KOPT-K1 (cell line): Measurements from ENCODE around the gene NR2F6.
"Not testable (repeated sequence)": the region's sequence is repeated elsewhere in the genome, so short reads cannot be mapped to it uniquely, and the experiment has no call there.

ENCODE experiments used
- H3K27ac ChIP-seq: fragments of 200-600 bp; sonication (generic); 2 replicates; pipeline ENCODE4 v1.5.1; 2016; ENCODE audit warnings: antibody characterized with exemption, mild to moderate bottlenecking, low read depth, low read length; ENCODE audit not compliant: poor library complexity, severe bottlenecking
- H3K36me3 ChIP-seq: fragments of 200-600 bp; sonication (generic); 2 replicates; pipeline ENCODE4 v1.5.1; 2017; ENCODE audit warnings: antibody characterized with exemption, mild to moderate bottlenecking, low read length, moderate library complexity; ENCODE audit not compliant: insufficient read depth
- H3K9me3 ChIP-seq: fragments of 200-600 bp; sonication (generic); 2 replicates; pipeline ENCODE4 v1.5.1; 2017; ENCODE audit warnings: antibody characterized with exemption, low read length, mild to moderate bottlenecking; ENCODE audit not compliant: insufficient read depth, poor library complexity, severe bottlenecking

Gene NR2F6

DNA sequence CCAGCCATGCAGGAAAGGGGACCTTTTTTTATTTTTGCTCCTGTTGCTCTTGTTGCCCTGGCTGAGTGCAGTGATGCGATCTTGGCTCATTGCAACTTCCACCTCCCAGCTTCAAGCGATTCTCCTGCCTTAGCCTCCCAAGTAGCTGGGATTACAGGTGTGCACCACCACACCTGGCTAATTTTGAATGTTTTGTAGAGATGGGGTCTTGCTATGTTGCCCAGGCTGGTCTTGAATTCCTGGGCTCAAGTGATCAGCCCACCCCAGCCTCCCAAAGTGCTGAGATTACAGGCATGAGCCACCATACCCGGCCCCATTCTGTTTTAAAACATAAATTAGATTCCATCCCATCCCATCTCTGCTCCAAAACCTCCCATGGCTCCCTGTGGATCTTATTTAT lies 29.2 kb upstream of the NR2F6 start:
- H3K27ac ChIP-seq, H3K9me3 ChIP-seq: not testable (repeated sequence)
- peaks cover 83% of the 10 kb centered on the region for H3K36me3 ChIP-seq

DNA sequence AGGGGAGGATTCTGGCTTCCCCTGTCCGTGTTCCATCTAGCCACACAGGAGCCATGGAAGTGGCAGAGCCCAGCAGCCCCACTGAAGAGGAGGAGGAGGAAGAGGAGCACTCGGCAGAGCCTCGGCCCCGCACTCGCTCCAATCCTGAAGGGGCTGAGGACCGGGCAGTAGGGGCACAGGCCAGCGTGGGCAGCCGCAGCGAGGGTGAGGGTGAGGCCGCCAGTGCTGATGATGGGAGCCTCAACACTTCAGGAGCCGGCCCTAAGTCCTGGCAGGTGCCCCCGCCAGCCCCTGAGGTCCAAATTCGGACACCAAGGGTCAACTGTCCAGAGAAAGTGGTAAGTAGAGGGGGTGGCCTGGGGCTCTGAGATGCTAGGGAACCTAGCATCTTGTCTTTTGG lies 23.0 kb upstream of the NR2F6 start:
- Histone ChIP-seq H3K27ac (peak overlapping the region; percentile 73), H3K9me3 (no peaks in the 10 kb centered on the region), H3K36me3 (peaks cover 42% of the 10 kb centered on the region)

DNA sequence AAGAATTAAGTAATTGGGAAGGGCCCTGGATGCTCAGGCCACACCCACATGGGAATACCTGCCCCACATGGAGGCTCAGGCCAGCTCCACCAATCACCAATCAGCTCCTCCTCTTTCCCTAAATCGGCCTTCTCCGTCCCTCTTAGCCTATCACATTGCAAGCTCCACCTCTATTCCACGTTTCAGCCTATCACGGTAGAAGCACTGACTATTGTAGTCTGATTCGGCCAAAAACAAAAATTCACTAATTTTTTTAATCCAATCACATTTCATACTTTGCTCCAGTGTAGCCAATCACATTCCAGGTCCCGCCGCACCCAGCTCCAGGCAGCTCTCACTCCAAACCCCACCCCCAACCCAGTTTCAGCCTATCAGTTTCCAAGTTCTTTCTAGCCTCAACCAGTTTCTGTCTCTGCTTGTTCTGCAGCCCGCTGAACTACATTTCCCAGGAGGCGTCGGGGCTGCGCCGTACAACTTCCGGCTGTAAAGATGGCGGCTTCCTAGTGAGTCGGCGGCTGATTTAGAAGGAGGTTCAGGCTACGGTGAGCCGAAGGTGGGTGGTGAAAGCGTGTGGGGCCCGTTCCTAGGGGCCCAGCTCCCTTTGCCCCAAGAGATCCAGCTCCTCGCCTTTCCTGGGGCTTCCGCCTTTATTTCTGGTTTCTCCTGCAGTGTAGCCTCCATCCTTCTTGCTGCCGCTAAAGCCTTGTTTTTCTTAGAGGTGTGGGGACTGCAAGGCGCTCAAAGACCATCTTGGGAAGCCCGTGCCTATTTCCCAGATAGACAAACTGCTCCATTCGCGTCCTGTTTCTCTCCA lies 21.5 kb upstream of the NR2F6 start, which contains the start of gene BABAM1:
Gene BABAM1, plus strand, starts transcription at position 469 of the 814 bp plus-strand sequence. CDS start 1,364 bp downstream, outside the sequence.
- no peaks in the 10 kb centered on the region for H3K9me3 ChIP-seq
- peaks cover 29% of the 10 kb centered on the region for H3K36me3 ChIP-seq
- H3K27ac ChIP-seq = peak within 1 kb of the TSS; percentile 73

- Histone ChIP-seq H3K36me3 (peaks cover 23% of the 10 kb centered on the region), H3K27ac (no peak overlapping the region), H3K9me3 (no peaks in the 10 kb centered on the region)
Measured at GRCh38 chr19:17266589-17266974, 20.9 kb upstream of the NR2F6 start.

GRCh38 chr19:17266026-17266425 lies 20.3 kb upstream of the NR2F6 start:
- Histone ChIP-seq H3K9me3 (no peaks in the 10 kb centered on the region), H3K27ac (no peak overlapping the region), H3K36me3 (peaks cover 18% of the 10 kb centered on the region)

- no peaks in the 10 kb centered on the region for H3K9me3 ChIP-seq
- peaks cover 9% of the 10 kb centered on the region; the same call in 1 of the 2 replicates for H3K36me3 ChIP-seq
- H3K27ac ChIP-seq = no peak within 1 kb of the TSS
Measured at GRCh38 chr19:17264641-17264979, 18.9 kb upstream of the NR2F6 start, which contains the start of gene USHBP1. TSS of gene USHBP1 (minus strand) at chr19:17264745. CDS start at chr19:17264299, 446 bp downstream.

- no peaks in the 10 kb centered on the region for H3K9me3 ChIP-seq
- no peak overlapping the region for H3K27ac ChIP-seq
- H3K36me3 ChIP-seq = peaks cover 4% of the 10 kb centered on the region; the same call in 1 of the 2 replicates
Measured at GRCh38 chr19:17263712-17264640, 18.3 kb upstream of the NR2F6 start.

- H3K27ac ChIP-seq = no peak overlapping the region
- H3K36me3 ChIP-seq = no peaks in the 10 kb centered on the region
- no peaks in the 10 kb centered on the region for H3K9me3 ChIP-seq
Measured at GRCh38 chr19:17262557-17262956, 16.8 kb upstream of the NR2F6 start.

GRCh38 chr19:17260842-17261325 lies 15.2 kb upstream of the NR2F6 start:
- Histone ChIP-seq H3K27ac (no peak overlapping the region), H3K9me3 (no peaks in the 10 kb centered on the region), H3K36me3 (no peaks in the 10 kb centered on the region)

DNA sequence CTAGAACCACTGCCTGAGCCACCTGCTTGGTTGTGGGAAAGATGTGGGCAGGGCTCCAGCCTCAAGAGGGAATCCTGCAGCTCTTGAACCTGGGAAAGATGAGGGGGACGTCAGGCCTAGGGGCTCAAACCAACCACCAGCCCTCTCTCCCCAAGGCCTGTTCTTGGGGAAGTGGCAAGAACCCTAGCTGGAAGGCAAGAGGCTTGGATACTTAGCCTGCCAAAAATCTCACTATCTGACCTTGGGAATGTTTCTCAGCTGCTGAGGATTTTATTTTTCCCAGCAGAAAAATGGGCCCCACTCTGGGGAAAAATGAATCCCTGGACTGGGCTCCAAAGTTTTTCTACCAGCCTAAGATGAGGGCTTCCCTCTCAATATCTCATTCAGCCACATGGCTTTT lies 14.2 kb upstream of the NR2F6 start:
- no peak overlapping the region for H3K27ac ChIP-seq
- H3K36me3 ChIP-seq = no peaks in the 10 kb centered on the region
- H3K9me3 ChIP-seq = no peaks in the 10 kb centered on the region

- Histone ChIP-seq H3K9me3 (no peaks in the 10 kb centered on the region), H3K36me3 (no peaks in the 10 kb centered on the region), H3K27ac (no peak overlapping the region)
Measured at GRCh38 chr19:17259118-17259780, 13.5 kb upstream of the NR2F6 start.

DNA sequence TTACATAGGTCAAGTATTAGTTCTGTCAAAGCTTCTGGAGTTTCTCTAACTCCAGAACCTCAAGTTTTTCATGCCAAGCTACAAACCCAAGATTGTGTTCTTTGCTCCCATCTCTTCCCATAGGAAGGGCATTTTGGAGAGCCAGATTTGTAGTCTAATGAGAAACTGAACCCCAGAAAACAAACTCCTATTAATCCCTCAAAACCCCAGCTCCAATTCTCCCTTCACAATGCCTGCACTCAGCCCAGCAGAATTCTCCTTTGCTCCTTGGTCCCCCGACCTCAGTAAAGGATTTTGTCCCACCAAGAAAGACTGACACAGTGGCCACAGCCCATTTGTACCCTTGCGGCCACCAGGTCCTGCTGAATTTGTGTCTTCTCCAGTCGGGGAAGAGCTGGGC lies 10.4 kb upstream of the NR2F6 start:
- Histone ChIP-seq H3K36me3 (no peaks in the 10 kb centered on the region), H3K27ac (no peak overlapping the region), H3K9me3 (no peaks in the 10 kb centered on the region)

DNA sequence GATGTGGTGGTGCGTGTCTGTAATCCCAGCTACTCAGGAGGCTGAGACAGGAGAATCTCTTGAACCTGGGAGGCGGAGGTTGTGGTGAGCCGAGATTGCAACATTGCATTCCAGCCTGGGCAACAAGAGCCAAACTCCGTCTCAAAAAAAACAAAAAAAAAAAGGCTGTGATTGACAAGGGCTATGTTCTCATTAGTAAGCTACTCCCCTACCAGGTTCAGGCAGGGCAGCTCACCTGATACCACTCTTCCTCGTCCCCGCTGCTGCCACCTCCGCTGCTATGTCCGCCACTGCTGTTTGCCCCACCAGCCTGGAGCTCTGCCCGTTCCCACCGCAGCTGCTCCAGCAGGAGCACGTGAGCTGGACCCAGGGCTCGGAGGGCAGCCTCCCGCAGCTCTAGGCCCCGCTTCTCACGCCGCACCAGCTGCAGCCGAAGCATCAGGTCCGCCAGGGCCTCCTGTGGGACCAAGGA lies 9.5 kb upstream of the NR2F6 start:
- Histone ChIP-seq H3K27ac (no peak overlapping the region), H3K9me3 (no peaks in the 10 kb centered on the region), H3K36me3 (no peaks in the 10 kb centered on the region)

- no peaks in the 10 kb centered on the region for H3K9me3 ChIP-seq
- no peaks in the 10 kb centered on the region for H3K36me3 ChIP-seq
- no peak overlapping the region for H3K27ac ChIP-seq
Measured at GRCh38 chr19:17254636-17255035, 8.9 kb upstream of the NR2F6 start.
